ENCODE data around the gene CFAP53. TPM values are rescaled to one million over a fixed set of nuclear protein-coding genes. Genes with fewer than 3 reads are reported as not detected.
"Not testable (repeated sequence)": the region's sequence is repeated elsewhere in the genome, so short reads cannot be mapped to it uniquely, and the experiment has no call there.

CFAP53 gene, protein sequence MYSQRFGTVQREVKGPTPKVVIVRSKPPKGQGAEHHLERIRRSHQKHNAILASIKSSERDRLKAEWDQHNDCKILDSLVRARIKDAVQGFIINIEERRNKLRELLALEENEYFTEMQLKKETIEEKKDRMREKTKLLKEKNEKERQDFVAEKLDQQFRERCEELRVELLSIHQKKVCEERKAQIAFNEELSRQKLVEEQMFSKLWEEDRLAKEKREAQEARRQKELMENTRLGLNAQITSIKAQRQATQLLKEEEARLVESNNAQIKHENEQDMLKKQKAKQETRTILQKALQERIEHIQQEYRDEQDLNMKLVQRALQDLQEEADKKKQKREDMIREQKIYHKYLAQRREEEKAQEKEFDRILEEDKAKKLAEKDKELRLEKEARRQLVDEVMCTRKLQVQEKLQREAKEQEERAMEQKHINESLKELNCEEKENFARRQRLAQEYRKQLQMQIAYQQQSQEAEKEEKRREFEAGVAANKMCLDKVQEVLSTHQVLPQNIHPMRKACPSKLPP
- 0.15 TPM in 1 of 2 replicates, not detected in the other for total RNA-seq (2014; rRNA removed; shearing (Covaris generic))

GRCh38 chr18:50266248-50266704 lies at the start of gene CFAP53:
TSS of gene CFAP53 (minus strand) at chr18:50266495. CDS start at chr18:50266404, 91 bp downstream.
- DNase-seq (ENCODE audit: low read depth), result peak; percentile 87

DNA sequence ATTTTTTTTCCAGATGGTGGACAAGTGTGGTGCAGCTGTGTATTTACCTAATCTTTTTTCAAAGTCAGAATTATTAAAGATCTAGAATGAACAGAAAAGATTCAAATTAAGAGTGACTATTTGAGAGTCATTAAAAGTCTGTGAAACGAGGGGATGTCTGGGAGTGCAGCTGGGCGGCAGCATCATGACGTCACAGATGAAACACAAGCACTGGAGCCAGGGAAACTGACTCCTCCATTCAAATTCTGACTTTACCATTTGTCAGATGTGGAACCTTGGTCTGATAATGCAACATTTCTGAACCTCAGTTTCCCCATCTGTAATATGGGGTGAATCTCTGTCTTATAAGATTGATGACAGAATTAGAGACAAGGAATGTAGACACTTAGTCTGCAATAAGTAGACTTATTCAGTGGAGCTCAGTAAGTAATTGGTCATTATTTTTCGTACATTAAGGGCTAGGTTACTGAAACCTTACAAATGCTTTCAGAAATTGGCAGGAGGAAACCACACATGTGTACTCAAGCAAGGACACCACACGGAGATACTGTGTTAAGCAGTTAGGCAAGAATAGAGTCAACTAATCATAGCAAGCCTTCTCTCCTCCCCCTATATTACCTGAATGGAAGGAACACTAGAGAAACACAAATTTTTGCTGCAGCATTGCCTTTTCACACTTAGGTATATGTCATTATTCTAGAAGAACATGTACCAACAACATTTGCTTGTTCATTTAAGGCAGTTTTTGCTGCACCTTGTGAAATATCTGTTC lies 49.0 kb upstream of the CFAP53 start:
- DNase-seq (ENCODE audit: low read depth), result no peak

GRCh38 chr18:50313873-50314460 lies 47.7 kb upstream of the CFAP53 start:
- no peak for DNase-seq (ENCODE audit: low read depth)

GRCh38 chr18:50313031-50313607 lies 46.8 kb upstream of the CFAP53 start:
- no peak for DNase-seq (ENCODE audit: low read depth)

- no peak for DNase-seq (ENCODE audit: low read depth)
Observed at GRCh38 chr18:50312296-50313030, 46.2 kb upstream of the CFAP53 start.

DNA sequence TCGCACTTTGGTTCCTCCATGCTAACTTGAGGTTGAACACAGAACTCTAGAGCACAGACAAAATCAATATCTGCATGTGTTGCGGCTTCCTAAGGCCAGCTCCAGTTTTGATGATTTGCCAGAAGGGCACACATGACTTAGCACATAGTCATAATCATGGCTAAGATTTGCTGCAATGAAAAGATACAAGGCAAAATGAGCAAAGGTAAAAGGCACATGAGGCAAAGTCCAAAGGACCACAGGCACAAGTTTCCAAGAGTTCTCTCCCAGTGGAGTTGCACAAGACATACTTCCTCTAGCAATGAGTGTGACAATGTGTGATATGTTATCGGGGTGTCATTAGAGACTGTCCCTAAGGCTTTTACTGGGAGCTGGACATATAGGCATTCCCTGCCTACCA lies 45.4 kb upstream of the CFAP53 start:
- DNase-seq (ENCODE audit: low read depth), result no peak

- DNase-seq (ENCODE audit: low read depth), result no peak
Observed at GRCh38 chr18:50310080-50310479, 43.8 kb upstream of the CFAP53 start.

GRCh38 chr18:50308851-50309250 lies 42.6 kb upstream of the CFAP53 start:
- not testable (repeated sequence) for DNase-seq (ENCODE audit: low read depth)

DNA sequence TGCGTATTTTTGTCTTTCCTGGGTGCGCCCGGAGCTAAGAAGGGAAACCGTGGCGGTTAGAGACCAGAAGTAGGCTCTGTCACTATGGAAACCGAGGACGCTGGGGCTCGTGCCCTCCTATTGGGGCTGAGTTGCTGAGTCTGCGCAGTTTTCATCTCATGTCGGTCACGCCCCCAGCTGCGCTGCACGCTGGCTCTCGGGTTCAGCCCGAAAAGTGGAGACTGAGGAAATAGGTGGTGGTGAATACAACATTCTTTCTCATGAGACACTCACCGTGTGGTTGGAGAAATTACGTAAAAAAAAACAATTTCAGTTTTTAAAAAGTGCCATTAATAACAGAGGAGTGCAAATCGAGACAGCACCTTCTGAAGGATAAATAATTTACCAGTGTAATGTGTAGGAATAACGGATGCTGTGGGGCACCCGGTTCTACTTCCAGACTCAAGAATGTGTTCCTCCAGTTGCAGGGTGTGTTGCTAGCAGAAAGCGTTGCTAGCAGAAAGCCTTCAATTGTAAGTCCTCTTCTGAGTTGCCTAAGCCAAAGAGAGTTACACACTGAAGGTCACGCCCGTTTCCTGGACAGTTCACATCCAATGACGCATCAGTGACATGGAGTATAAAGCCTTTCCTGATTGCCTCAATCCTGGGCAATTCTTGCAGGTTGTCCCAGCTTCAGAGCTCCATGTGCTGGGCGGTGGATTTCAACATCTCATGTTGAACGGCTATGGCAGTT lies 41.6 kb upstream of the CFAP53 start:
- DNase-seq (ENCODE audit: low read depth), result peak; percentile 91

DNA sequence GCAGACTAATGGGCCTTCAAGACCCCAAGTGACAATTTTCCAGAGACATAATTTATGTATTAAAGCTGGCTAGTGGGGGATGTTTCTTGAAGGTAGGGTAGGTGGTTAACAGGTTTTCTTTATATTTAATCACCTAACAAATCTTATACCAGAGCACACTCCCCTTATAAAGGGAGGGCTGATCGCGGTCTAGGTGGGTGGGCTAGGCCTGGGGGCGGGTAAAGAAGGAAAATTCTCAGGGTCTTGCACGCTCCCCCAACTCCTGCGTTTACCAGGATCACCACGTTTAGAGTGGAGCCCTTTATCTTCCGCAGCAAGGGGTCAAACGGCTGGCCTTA lies 41.1 kb upstream of the CFAP53 start:
- no peak for DNase-seq (ENCODE audit: low read depth)

GRCh38 chr18:50306944-50307343 lies 40.6 kb upstream of the CFAP53 start:
- peak; percentile 85 for DNase-seq (ENCODE audit: low read depth)

GRCh38 chr18:50301074-50301473 lies 34.8 kb upstream of the CFAP53 start:
- no peak for DNase-seq (ENCODE audit: low read depth)

DNA sequence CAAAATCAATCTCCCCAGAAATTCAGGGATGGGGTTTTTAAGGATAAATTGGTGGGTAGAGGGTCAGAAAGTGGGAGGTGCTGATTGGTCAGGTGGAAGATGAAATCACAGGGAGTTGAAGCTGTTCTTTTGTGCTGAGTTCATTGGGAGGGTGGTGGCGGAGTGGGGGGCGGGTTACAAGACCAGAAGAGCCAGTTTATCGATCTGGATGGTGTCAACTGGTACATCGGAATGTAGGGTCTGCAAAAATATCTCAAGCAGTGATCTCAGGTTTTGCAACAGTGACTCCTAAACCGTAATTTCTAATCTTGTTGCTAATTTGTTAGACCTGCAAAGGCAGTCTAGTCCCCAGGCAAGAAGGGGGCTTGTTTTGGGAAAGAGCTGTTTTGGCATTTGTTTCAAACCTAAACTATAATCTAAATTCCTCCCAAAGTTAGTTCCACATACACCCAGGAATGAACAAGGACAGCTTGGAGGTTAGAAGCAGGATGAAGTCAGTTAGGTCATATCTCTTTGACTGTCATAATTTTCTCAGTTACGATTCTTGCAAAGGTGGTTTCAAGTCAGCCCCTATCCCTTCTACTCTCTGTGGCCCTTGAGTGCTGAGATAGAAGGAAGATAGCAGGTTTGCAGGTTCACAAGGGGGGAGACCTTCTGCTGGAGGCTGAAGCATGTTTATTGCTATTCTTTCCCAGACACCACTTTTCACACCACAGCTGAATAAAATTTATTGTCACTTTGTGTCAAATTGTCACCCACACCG lies 33.5 kb upstream of the CFAP53 start:
- DNase-seq (ENCODE audit: low read depth), result no peak

DNA sequence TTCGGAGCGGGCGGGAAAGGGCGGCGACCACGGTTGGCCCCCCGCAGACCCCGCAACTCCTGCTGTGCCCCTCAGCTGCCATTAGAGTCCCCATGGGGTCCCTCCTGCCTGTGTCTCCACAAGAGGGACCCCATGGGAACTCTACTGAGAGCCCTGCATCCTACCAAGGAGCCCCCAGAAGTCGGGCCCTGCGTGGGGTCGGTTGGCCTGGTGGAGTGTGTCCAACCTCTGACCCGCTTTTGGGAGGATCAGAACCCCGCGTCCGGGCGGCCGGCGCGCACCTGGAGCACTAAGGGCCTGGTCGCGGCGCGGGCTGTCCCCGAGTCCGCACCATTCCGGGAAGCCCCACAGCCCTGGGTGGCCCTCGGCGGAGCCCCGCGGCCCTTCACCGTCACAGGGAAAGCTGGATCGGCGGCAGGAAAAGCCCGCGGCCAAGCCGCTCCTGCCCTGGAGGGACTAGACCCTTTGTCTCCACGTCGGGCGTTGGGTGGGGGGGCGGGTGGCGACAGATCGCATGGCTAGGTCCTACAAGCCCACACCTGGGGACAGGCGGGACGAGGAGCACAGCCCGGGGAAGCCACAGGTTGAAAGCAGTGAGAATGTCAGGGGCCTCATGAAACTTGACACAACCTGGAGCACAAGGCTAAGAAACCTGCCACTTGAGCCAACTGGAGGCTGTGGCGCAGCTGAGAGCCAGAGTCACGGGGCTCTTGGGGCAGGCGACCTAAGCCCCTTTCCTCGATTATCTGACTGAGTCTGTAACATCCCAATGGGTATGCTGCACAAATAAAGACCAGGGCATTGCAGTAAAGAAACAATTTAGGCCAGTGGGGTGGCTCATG lies 32.4 kb upstream of the CFAP53 start:
- DNase-seq (ENCODE audit: low read depth), result no peak

GRCh38 chr18:50297621-50298442 lies 31.5 kb upstream of the CFAP53 start:
- peak; percentile 77 for DNase-seq (ENCODE audit: low read depth)

DNA sequence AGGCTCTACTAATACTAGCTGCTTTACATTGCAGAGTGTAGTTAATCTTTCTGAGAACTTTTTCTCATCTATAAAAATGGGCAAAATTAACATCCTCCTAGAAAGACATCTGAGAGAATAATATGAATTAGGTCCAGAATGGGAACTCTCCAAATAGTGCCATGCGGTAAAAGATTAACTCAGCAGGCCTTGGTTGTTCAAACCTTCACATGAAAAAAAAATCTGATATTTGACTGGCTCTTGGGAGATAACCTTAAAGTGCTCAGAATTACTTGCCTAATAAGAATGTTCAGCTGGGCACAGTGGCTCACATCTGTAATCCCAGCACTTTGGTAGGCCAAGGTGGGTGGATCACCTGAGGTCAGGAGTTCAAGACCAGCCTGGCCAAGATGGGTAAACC lies 26.7 kb upstream of the CFAP53 start:
- no peak for DNase-seq (ENCODE audit: low read depth)

DNA sequence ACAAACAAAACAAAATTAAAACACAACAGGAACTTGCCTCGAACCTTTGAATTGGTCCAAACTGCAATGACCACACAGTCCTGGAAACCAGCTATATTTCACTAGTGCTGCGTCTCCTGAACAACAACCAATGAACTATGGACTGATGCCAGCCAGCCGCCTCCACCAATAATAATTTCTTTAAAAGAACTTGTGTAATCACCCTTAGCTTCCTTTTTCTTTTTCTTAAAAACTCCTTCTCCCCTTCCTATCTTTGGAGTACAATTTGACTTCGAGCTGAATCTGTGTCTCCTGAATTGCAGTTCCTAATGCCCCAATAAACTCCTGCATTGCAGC lies 22.8 kb upstream of the CFAP53 start:
- no peak for DNase-seq (ENCODE audit: low read depth)

Data from M059J (cell line).